H1 (cell line): ENCODE results near the gene EIF3B. TPM values are rescaled to one million over a fixed set of nuclear protein-coding genes. Genes with fewer than 3 reads are reported as not detected.

Experiments used
- CTCF ChIA-PET: fragments of 300-600 bp; sonication (Branson Sonifier 250); formaldehyde crosslinking; loops from one replicate; lab custom pipeline; 2021; ENCODE audit not compliant: partially characterized antibody; lab: Charles Lee
- POLR2A ChIA-PET: fragments of 300-600 bp; sonication (Branson Sonifier 250); formaldehyde crosslinking; loops from one replicate; lab custom pipeline; 2021; ENCODE audit warnings: inconsistent platforms; ENCODE audit not compliant: partially characterized antibody; lab: Charles Lee
- DNase-seq, 2 experiments: peaks; one replicate each; pipeline versions ENCODE4 v3.0.0 to v3.0.0-alpha.2; 2010 to 2022; ENCODE audit warnings: low spot score in 2 of 2, low read depth in 1 of 2, mixed read lengths in 1 of 2
- FAIRE-seq: peaks from 2 replicates; lab custom pipeline; 2011; peaks lifted over from hg19 to GRCh38; lab: Jason Lieb, UNC
- H2AFZ ChIP-seq: 2 replicates; pipeline ENCODE4 v1.8.1; 2012; ENCODE audit warnings: low read length, inconsistent platforms
- H2AK5ac ChIP-seq: 2 replicates; pipeline ENCODE4 v1.6.1; 2013; ENCODE audit warnings: low read depth, low read length
- H2BK120ac ChIP-seq: replicated peaks from 2 replicates; pipeline ENCODE3; 2013; ENCODE audit warnings: low read depth, low read length, inconsistent platforms
- H2BK12ac ChIP-seq: 2 replicates; pipeline ENCODE4 v1.6.1; 2013; ENCODE audit warnings: low read depth, low read length
- H2BK15ac ChIP-seq: 2 replicates; pipeline ENCODE4 v1.6.1; 2013; ENCODE audit warnings: low read length
- H2BK20ac ChIP-seq: 2 replicates; pipeline ENCODE4 v1.6.1; 2013; ENCODE audit warnings: low read length
- H2BK5ac ChIP-seq: 2 replicates; pipeline ENCODE4 v1.6.1; 2013; ENCODE audit warnings: low read depth, low read length
- H3K14ac ChIP-seq: 2 replicates; pipeline ENCODE4 v1.6.1; 2013; ENCODE audit warnings: inconsistent platforms; ENCODE audit not compliant: insufficient read length
- H3K18ac ChIP-seq: 2 replicates; pipeline ENCODE4 v1.6.1; 2013; ENCODE audit warnings: low read length; ENCODE audit errors: extremely low read depth
- H3K23ac ChIP-seq: 2 replicates; pipeline ENCODE4 v1.6.1; 2013; ENCODE audit warnings: inconsistent platforms; ENCODE audit not compliant: insufficient read length
- H3K23me2 ChIP-seq: 2 replicates; pipeline ENCODE4 v1.6.1; 2013; ENCODE audit warnings: low read depth, low read length
- H3K27ac ChIP-seq: 2 replicates; pipeline ENCODE4 v1.6.1; 2011; ENCODE audit warnings: low read depth, low read length, inconsistent platforms
- H3K27me3 ChIP-seq, 4 experiments: replicated peaks in 1 of 4; 1 replicate in 1 of 4; 2 replicates in 3 of 4; pipeline versions ENCODE4 v1.6.1 to v1.8.1; 2011 to 2013; ENCODE audit warnings: low read length in 3 of 4, mild to moderate bottlenecking in 3 of 4, inconsistent platforms in 2 of 4, mixed read lengths in 2 of 4, moderate library complexity in 1 of 4; ENCODE audit not compliant: control insufficient read depth in 3 of 4, insufficient read depth in 3 of 4; ENCODE audit errors: extremely low read depth in 1 of 4
- H3K36me3 ChIP-seq, 4 experiments: 2 replicates each; pipeline versions ENCODE4 v1.6.1 to v1.8.1; 2011 to 2013; ENCODE audit warnings: mild to moderate bottlenecking in 4 of 4, low read length in 3 of 4, moderate library complexity in 2 of 4, control low read depth in 1 of 4, inconsistent platforms in 1 of 4; ENCODE audit not compliant: insufficient read depth in 4 of 4, control insufficient read depth in 2 of 4
- H3K4ac ChIP-seq: replicated peaks from 2 replicates; pipeline ENCODE3; 2013; ENCODE audit warnings: low read length, low read depth, mixed read lengths, inconsistent platforms; ENCODE audit not compliant: insufficient read length
- H3K4me1 ChIP-seq, 4 experiments: replicated peaks in 1 of 4; 1 replicate in 1 of 4; 2 replicates in 3 of 4; pipeline versions ENCODE4 v1.6.1 to v1.8.1; 2011 to 2013; ENCODE audit warnings: low read length in 3 of 4, inconsistent platforms in 2 of 4, mixed read lengths in 1 of 4; ENCODE audit not compliant: insufficient read depth in 4 of 4, control insufficient read depth in 3 of 4
- H3K4me2 ChIP-seq, 2 experiments: 2 replicates each; pipeline versions ENCODE4 v1.6.1 to v1.8.1; 2011 to 2013; ENCODE audit warnings: low read depth in 2 of 2, low read length in 2 of 2, control low read depth in 1 of 2, inconsistent platforms in 1 of 2, mild to moderate bottlenecking in 1 of 2; ENCODE audit not compliant: insufficient read depth in 1 of 2
- H3K4me3 ChIP-seq, 4 experiments: fragments of 200-600, 300-600 bp in 1 of 4; sonication (generic), shearing (Covaris generic), sonication (Bioruptor Twin) in 1 of 4; 2 replicates each; pipeline versions ENCODE4 v1.5.1 to v1.8.1; 2011 to 2016; ENCODE audit warnings: low read length in 4 of 4, low read depth in 3 of 4, control low read depth in 2 of 4, inconsistent platforms in 2 of 4, mild to moderate bottlenecking in 2 of 4, mixed read lengths in 1 of 4, moderate library complexity in 1 of 4; ENCODE audit not compliant: insufficient read depth in 2 of 4; ENCODE audit errors: extremely low read depth in 1 of 4
- H3K56ac ChIP-seq: replicated peaks from 2 replicates; pipeline ENCODE3; 2013; ENCODE audit warnings: low read depth, mild to moderate bottlenecking, mixed read lengths, low read length, inconsistent platforms; ENCODE audit not compliant: insufficient read length
- H3K79me1 ChIP-seq: 2 replicates; pipeline ENCODE4 v1.6.1; 2013; ENCODE audit warnings: low read depth, low read length, control low read depth
- H3K79me2 ChIP-seq, 2 experiments: 2 replicates each; pipeline versions ENCODE4 v1.6.1 to v1.8.1; 2012 to 2013; ENCODE audit warnings: low read length in 2 of 2, mild to moderate bottlenecking in 2 of 2, inconsistent platforms in 1 of 2; ENCODE audit not compliant: insufficient read depth in 2 of 2, control insufficient read depth in 1 of 2
- H3K9ac ChIP-seq, 4 experiments: replicated peaks in 1 of 4; 1 replicate in 1 of 4; 2 replicates in 3 of 4; pipeline versions ENCODE4 v1.6.1 to v1.8.1; 2011 to 2013; ENCODE audit warnings: low read depth in 3 of 4, low read length in 3 of 4, control low read depth in 2 of 4, mild to moderate bottlenecking in 2 of 4, moderate library complexity in 2 of 4, inconsistent platforms in 1 of 4; ENCODE audit errors: extremely low read depth in 1 of 4
- H3K9me3 ChIP-seq, 2 experiments: 2 replicates each; pipeline versions ENCODE4 v1.6.1 to v1.8.1; 2012 to 2013; ENCODE audit warnings: mild to moderate bottlenecking in 2 of 2, moderate library complexity in 2 of 2, control low read depth in 1 of 2, inconsistent platforms in 1 of 2, low read depth in 1 of 2, low read length in 1 of 2, mixed read lengths in 1 of 2; ENCODE audit not compliant: insufficient read depth in 2 of 2
- H4K20me1 ChIP-seq, 2 experiments: replicated peaks in 1 of 2; 2 replicates each; pipeline versions ENCODE3 to v1.8.1; 2011 to 2013; ENCODE audit warnings: inconsistent platforms in 2 of 2, low read length in 2 of 2, mild to moderate bottlenecking in 1 of 2; ENCODE audit not compliant: insufficient read depth in 2 of 2, control insufficient read depth in 1 of 2
- H4K5ac ChIP-seq: 2 replicates; pipeline ENCODE4 v1.6.1; 2013; ENCODE audit warnings: low read length, low read depth, mixed read lengths, inconsistent platforms; ENCODE audit not compliant: insufficient read length
- H4K8ac ChIP-seq: 2 replicates; pipeline ENCODE4 v1.8.0; 2013; ENCODE audit warnings: mild to moderate bottlenecking, moderate library complexity, low read length, inconsistent platforms; ENCODE audit not compliant: insufficient read depth; ENCODE audit errors: extremely low read depth
- H4K91ac ChIP-seq: replicated peaks from 2 replicates; pipeline ENCODE3; 2013; ENCODE audit warnings: low read length, mixed read lengths, inconsistent platforms; ENCODE audit not compliant: insufficient read length
- HDAC2 ChIP-seq, 2 experiments: fragments of 300-600 bp in 1 of 2; sonication (generic) in 1 of 2; IDR thresholded peaks; 2 replicates each; pipeline ENCODE4 v1.6.1; 2011 to 2012; ENCODE audit warnings: low read depth in 2 of 2, low read length in 2 of 2, mild to moderate bottlenecking in 2 of 2, moderate library complexity in 2 of 2, borderline replicate concordance in 1 of 2, inconsistent platforms in 1 of 2
- JUND ChIP-seq: IDR thresholded peaks from 2 replicates; pipeline ENCODE4 v1.6.1; 2011; ENCODE audit warnings: mild to moderate bottlenecking, improper control_type of control experiment, low read length
- KDM4A ChIP-seq: IDR thresholded peaks from one replicate; pipeline ENCODE4 v1.7.1; 2012; ENCODE audit warnings: low read depth, mild to moderate bottlenecking, moderate library complexity, low read length, inconsistent platforms; ENCODE audit not compliant: severe bottlenecking
- KDM5A ChIP-seq: fragments of 200-600 bp; IDR thresholded peaks from 2 replicates; pipeline ENCODE4 v1.7.1; 2012; ENCODE audit warnings: mild to moderate bottlenecking, low read length, inconsistent platforms, mixed read lengths
- NANOG ChIP-seq: IDR thresholded peaks from 2 replicates; pipeline ENCODE4 v1.6.1; 2011; ENCODE audit warnings: low read length, low read depth, mild to moderate bottlenecking, inconsistent platforms; ENCODE audit not compliant: insufficient read depth, poor library complexity, severe bottlenecking
- NRF1 ChIP-seq: IDR thresholded peaks from 2 replicates; pipeline ENCODE4 v1.6.1; 2011; ENCODE audit warnings: mild to moderate bottlenecking, low read depth, low read length, improper control_type of control experiment
- RBBP5 ChIP-seq: IDR thresholded peaks from 2 replicates; pipeline ENCODE4 v1.7.1; 2012; ENCODE audit warnings: low read depth, mild to moderate bottlenecking, inconsistent platforms, low read length, moderate library complexity, borderline replicate concordance
- RNF2 ChIP-seq: fragments of 200-900, 300-1000 bp; sonication (generic); IDR thresholded peaks from 2 replicates; pipeline ENCODE4 v1.7.1; 2016; ENCODE audit warnings: borderline replicate concordance, low read depth, mild to moderate bottlenecking, antibody characterized with exemption, low read length; ENCODE audit not compliant: poor library complexity, severe bottlenecking; ENCODE audit errors: missing control alignments
- RXRA ChIP-seq: IDR thresholded peaks from 2 replicates; pipeline ENCODE4 v1.6.1; 2011; ENCODE audit warnings: low read depth, mild to moderate bottlenecking, low read length, moderate library complexity; ENCODE audit not compliant: insufficient read depth
- SAP30 ChIP-seq: fragments of 300-600 bp; sonication (generic); IDR thresholded peaks from 2 replicates; pipeline ENCODE4 v1.7.1; 2012; ENCODE audit warnings: low read length, moderate library complexity, mild to moderate bottlenecking, inconsistent platforms; ENCODE audit not compliant: insufficient read depth, insufficient replicate concordance
- SP1 ChIP-seq: IDR thresholded peaks from 2 replicates; pipeline ENCODE4 v1.6.1; 2011; ENCODE audit warnings: low read depth, low read length
- YY1 ChIP-seq: IDR thresholded peaks from 2 replicates; pipeline ENCODE4 v1.6.1; 2011; ENCODE audit warnings: low read depth, mild to moderate bottlenecking, low read length
- WGBS, 2 experiments: shearing (Covaris generic) in 1 of 2; methylation state at CpG; one replicate each; pipeline versions ENCODE4 v1.1.6 to v1.1.7; 2013 to 2015; ENCODE audit warnings: low lambda C conversion rate in 2 of 2, mixed read lengths in 2 of 2, inconsistent platforms in 1 of 2, low coverage in 1 of 2, missing lambda C conversion rate in 1 of 2; ENCODE audit not compliant: insufficient replicate concordance in 2 of 2, insufficient coverage in 1 of 2, insufficient read length in 1 of 2; ENCODE audit errors: extremely low coverage in 1 of 2, missing lambda C conversion rate in 1 of 2; 5-methylcytosine and 5-hydroxymethylcytosine counted together
- polyA plus RNA-seq, 7 experiments: library from polyadenylated mRNA; depleted of rRNA in 3 of 7; stranded (reverse) in 5 of 7; unstranded in 2 of 7; fragments of >200 nt in 5 of 7; fragments of 200-250 nt in 2 of 7; gene quantifications; 1 replicate in 5 of 7; 2 replicates in 1 of 7; 4 replicates in 1 of 7; pipeline versions ENCODE4 v1.2.1 to v1.2.3, GENCODE V29; 2011 to 2013; ENCODE audit warnings: missing spikeins in 2 of 7, mixed read lengths in 2 of 7
- total RNA-seq: library from RNA; stranded (reverse); fragmentation: NEBNext Ultra II Directional; extraction: Animal tissue kit (Norgen Biotek cat#: 25700); gene quantifications from 2 replicates; pipeline ENCODE4 v1.2.1, GENCODE V29; 2021

The EIF3B gene
- total and polyA plus RNA-seq, 2 of the 8 experiments (the other 6 are each of a cell fraction or from before 2014, with no cell fraction given): 167 to 316 TPM

GRCh38 chr7:2330493-2330892 lies 24.1 kb upstream of the EIF3B start:
- no peak overlapping the region for H3K27ac ChIP-seq
- no peak overlapping the region for H2BK120ac ChIP-seq
- DNase-seq (no peak), FAIRE-seq (no peak)
- no peak overlapping the region for H4K8ac ChIP-seq
- H3K4me3 ChIP-seq: no peak overlapping the region
- H3K4me1 ChIP-seq: no peaks in the 10 kb centered on the region
- ChIA-PET CTCF (interaction anchor here (1.0 to 1.9 kb wide), 5 partner anchors 9 to 84 kb away, joined by 3 to 5 read pairs (median 4); no protein-coding TSS in a partner anchor), POLR2A (interaction anchor here (1.0 to 3.2 kb wide), 4 partner anchors 11 to 24 kb away, joined by 3 to 18 read pairs (median 4); partner anchors contain the start of gene EIF3B)
- H3K18ac ChIP-seq: no peak overlapping the region
- H2BK20ac ChIP-seq: no peak overlapping the region
- H3K4me2 ChIP-seq: no peak overlapping the region
- H4K5ac ChIP-seq: no peak overlapping the region
- no peak overlapping the region for H2BK5ac ChIP-seq
- no peak overlapping the region for H3K56ac ChIP-seq
- H4K91ac ChIP-seq: no peak overlapping the region
- H3K9ac ChIP-seq: no peak overlapping the region
- no peak overlapping the region for H3K23ac ChIP-seq
- no peak overlapping the region for H3K14ac ChIP-seq
- no peaks in the 10 kb centered on the region for H3K79me1 ChIP-seq
- H4K20me1 ChIP-seq: peaks cover 1 to 4% of the 10 kb centered on the region in 2 experiments
- no peak for TF ChIP-seq KDM4A
- no peak for TF ChIP-seq KDM5A
- no peak for TF ChIP-seq SAP30
- TF ChIP-seq NRF1: no peak
- no peak for TF ChIP-seq SP1
- TF ChIP-seq RXRA: no peak
- no peak for TF ChIP-seq RNF2
- TF ChIP-seq JUND: no peak
- TF ChIP-seq RBBP5: no peak
- TF ChIP-seq NANOG: no peak
- no peak for TF ChIP-seq YY1
- TF ChIP-seq HDAC2 (IDR thresholded peaks at IDR 0.05; ENCODE audit: borderline replicate concordance in 1 of 2, low read depth in 2 of 2, low read length in 2 of 2): no peak
- H3K23me2 ChIP-seq: no peaks in the 10 kb centered on the region
- 75% methylated on average over 2 of the region's 2 CpGs; no CpG with 5 or more reads in 1 of the 2 experiments for WGBS, 2 experiments
- no peak overlapping the region for H2BK12ac ChIP-seq
- H3K79me2 ChIP-seq: no peaks in the 10 kb centered on the region
- H3K4ac ChIP-seq: no peak overlapping the region
- no peaks in the 10 kb centered on the region for H3K9me3 ChIP-seq
- no peaks in the 10 kb centered on the region for H3K27me3 ChIP-seq
- H2BK15ac ChIP-seq: no peak overlapping the region
- H2AK5ac ChIP-seq: no peak overlapping the region
- H2AFZ ChIP-seq: no peak overlapping the region
- H3K36me3 ChIP-seq: no peaks in the 10 kb centered on the region; a peak in 1 of 8 replicates
